ENCODE data around the gene TIA1. TPM values are rescaled to one million over a fixed set of nuclear protein-coding genes. Genes with fewer than 3 reads are reported as not detected.
"Not testable (repeated sequence)": the region's sequence is repeated elsewhere in the genome, so short reads cannot be mapped to it uniquely, and the experiment has no call there.

The TIA1 gene
- polyA plus RNA-seq, 3 donors: 20.3 to 28.6 (median 28.1) TPM

GRCh38 chr2:70240599-70240998, 7.8 kb downstream of the TIA1 start:
- WGBS, 3 donors: 91 to 92% (median 92%) methylated on average over 3 of the region's 3 CpGs
- no peak overlapping the region for H3K27ac ChIP-seq (ENCODE audit: low read depth, low read length)

- H3K27ac ChIP-seq (ENCODE audit: low read depth, low read length): no peak overlapping the region
- 28 to 78% (median 67%) methylated on average over 3 of the region's 3 CpGs for WGBS, 3 donors
Measured at GRCh38 chr2:70233926-70234325, 14.5 kb downstream of the TIA1 start.

GRCh38 chr2:70226781-70227180, 21.6 kb downstream of the TIA1 start:
- WGBS, 3 donors: 77 to 81% (median 78%) methylated on average over 2 of the region's 2 CpGs
- no peak overlapping the region for H3K27ac ChIP-seq (ENCODE audit: low read depth, low read length)

GRCh38 chr2:70223305-70223704, 25.1 kb downstream of the TIA1 start:
- H3K27ac ChIP-seq (ENCODE audit: low read depth, low read length): not testable (repeated sequence)
- 94 to 97% (median 96%) methylated on average over 3 of the region's 3 CpGs for WGBS, 3 donors

GRCh38 chr2:70214953-70215549, 33.4 kb downstream of the TIA1 start:
- no peak overlapping the region for H3K27ac ChIP-seq (ENCODE audit: low read depth, low read length)
- 79 to 97% (median 93%) methylated on average over 3 of the region's 3 CpGs for WGBS, 3 donors

GRCh38 chr2:70214365-70214764, 34.1 kb downstream of the TIA1 start:
- WGBS, 3 donors: 97 to 98% (median 97%) methylated on average over 1 of the region's 1 CpG
- no peak overlapping the region for H3K27ac ChIP-seq (ENCODE audit: low read depth, low read length)

- 71 to 90% (median 90%) methylated on average over 3 of the region's 3 CpGs for WGBS, 3 donors
- H3K27ac ChIP-seq (ENCODE audit: low read depth, low read length): no peak overlapping the region
Measured at GRCh38 chr2:70212298-70212932, 36.0 kb downstream of the TIA1 start.

GRCh38 chr2:70211595-70211994, 36.8 kb downstream of the TIA1 start:
- H3K27ac ChIP-seq (ENCODE audit: low read depth, low read length): no peak overlapping the region

GRCh38 chr2:70204452-70204851, 44.0 kb downstream of the TIA1 start:
- no peak overlapping the region for H3K27ac ChIP-seq (ENCODE audit: low read depth, low read length)
- WGBS, 3 donors: 86 to 92% (median 91%) methylated on average over 8 of the region's 8 CpGs

More at GRCh38 chr2:70211595-70211994, 36.8 kb downstream of the TIA1 start:
- WGBS, 3 donors: 71 to 85% (median 82%) methylated on average over 2 of the region's 2 CpGs

GRCh38 chr2:70203086-70203485, 45.3 kb downstream of the TIA1 start:
- no peak overlapping the region for H3K27ac ChIP-seq (ENCODE audit: low read depth, low read length)
- WGBS, 3 donors: 60 to 86% (median 83%) methylated on average over 5 of the region's 5 CpGs

GRCh38 chr2:70202236-70202806, 46.1 kb downstream of the TIA1 start:
- no peak overlapping the region for H3K27ac ChIP-seq (ENCODE audit: low read depth, low read length)
- WGBS, 3 donors: 62 to 81% (median 74%) methylated on average over 9 of the region's 9 CpGs

- no peak overlapping the region for H3K27ac ChIP-seq (ENCODE audit: low read depth, low read length)
- 91 to 95% (median 92%) methylated on average over 6 of the region's 6 CpGs for WGBS, 3 donors
Measured at GRCh38 chr2:70201831-70202230, 46.6 kb downstream of the TIA1 start.

- WGBS, 3 donors: 79 to 92% (median 92%) methylated on average over 3 of the region's 3 CpGs
Measured at GRCh38 chr2:70201225-70201768, 47.1 kb downstream of the TIA1 start.

GRCh38 chr2:70199320-70199864, 49.0 kb downstream of the TIA1 start:
- 80 to 83% (median 82%) methylated on average over 4 of the region's 4 CpGs for WGBS, 3 donors
- no peak overlapping the region for H3K27ac ChIP-seq (ENCODE audit: low read depth, low read length)

More at GRCh38 chr2:70201225-70201768, 47.1 kb downstream of the TIA1 start:
- H3K27ac ChIP-seq (ENCODE audit: low read depth, low read length): no peak overlapping the region

- WGBS, 3 donors: 82 to 91% (median 88%) methylated on average over 5 of the region's 5 CpGs
Measured at GRCh38 chr2:70192516-70192915, 55.9 kb downstream of the TIA1 start.

GRCh38 chr2:70191244-70191735, 57.1 kb downstream of the TIA1 start:
- WGBS, 3 donors: 61 to 73% (median 73%) methylated on average over 13 of the region's 13 CpGs
- H3K27ac ChIP-seq (ENCODE audit: low read depth, low read length): no peak overlapping the region

More at GRCh38 chr2:70192516-70192915, 55.9 kb downstream of the TIA1 start:
- no peak overlapping the region for H3K27ac ChIP-seq (ENCODE audit: low read depth, low read length)

GRCh38 chr2:70190418-70191243, 57.8 kb downstream of the TIA1 start, which contains the start of gene C2orf42:
Gene C2orf42, minus strand, starts transcription at chr2:70191019. Its CDS starts 9,034 bp downstream, at chr2:70181985.
- H3K27ac ChIP-seq (ENCODE audit: low read depth, low read length): peak within 1 kb of the TSS; percentile 95
- WGBS, 3 donors: 0 to 1% (median 0%) methylated on average over 46 to 60 of the region's 60 CpGs

GRCh38 chr2:70188460-70188859, 60.0 kb downstream of the TIA1 start:
- H3K27ac ChIP-seq (ENCODE audit: low read depth, low read length): no peak overlapping the region
- WGBS, 3 donors: 53 to 78% (median 78%) methylated on average over 5 of the region's 5 CpGs
